ENCODE results near the gene IRF2.

Gene IRF2

DNA sequence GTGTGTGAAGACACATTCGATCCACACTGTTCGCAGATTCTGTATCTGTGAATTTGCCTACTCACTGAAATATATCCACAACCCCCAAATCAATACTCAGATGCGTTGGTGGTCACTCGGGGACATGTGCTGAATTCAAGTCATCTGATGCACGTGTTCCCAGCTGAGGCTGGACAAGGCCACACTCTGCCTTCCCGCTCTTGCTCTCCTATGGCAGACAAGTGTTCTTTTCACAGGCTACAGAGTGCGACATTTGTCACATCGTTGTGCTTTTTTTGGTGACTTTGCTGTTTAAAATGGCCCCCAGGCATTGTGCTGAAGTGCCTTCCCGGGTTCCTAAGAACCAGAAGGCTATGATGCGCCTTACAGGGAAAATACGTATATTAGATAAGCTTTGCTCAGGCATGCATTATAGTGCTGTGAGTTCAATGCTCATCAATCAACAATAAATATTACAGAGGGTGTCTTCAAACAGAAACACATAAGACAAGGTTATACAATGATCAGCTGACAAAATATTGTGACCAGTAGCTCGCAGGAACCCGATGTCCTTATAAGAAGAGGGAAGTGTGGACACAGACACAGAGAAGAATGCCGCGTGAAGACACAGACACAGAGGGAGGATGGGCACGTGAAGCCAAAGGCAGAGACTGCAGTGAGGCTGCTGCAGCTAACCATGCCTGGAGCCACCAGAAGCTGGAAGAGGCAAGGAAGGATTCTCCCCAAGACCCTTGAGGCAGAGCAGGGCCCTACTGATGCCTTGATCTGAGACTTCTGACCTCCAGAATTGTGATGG lies 42.0 kb downstream of the IRF2 start:
- no peak for DNase-seq (ENCODE audit: low read depth)

DNA sequence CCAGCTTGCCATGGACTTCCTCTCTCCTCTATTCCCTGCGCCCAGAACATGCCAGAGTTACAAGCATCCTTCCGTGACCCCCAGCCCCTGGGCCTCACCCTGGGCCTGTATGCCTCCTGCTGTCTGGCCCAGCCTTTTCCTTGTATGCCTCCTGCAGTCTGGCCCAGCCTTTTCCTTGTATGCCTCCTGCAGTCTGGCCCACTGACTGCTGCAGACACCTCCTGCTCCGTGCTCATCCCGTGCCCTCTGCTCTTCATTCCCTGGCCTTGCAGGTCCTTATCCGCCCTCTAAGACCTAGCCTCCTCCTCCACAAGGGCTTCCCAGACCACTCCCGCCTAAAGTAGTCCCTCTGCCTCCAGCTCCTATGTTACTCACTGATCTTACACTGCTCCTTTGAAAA lies 44.2 kb downstream of the IRF2 start:
- no peak for DNase-seq (ENCODE audit: low read depth)

- DNase-seq (ENCODE audit: low read depth), result no peak
Observed at GRCh38 chr4:184428787-184429186, 45.6 kb downstream of the IRF2 start.

DNA sequence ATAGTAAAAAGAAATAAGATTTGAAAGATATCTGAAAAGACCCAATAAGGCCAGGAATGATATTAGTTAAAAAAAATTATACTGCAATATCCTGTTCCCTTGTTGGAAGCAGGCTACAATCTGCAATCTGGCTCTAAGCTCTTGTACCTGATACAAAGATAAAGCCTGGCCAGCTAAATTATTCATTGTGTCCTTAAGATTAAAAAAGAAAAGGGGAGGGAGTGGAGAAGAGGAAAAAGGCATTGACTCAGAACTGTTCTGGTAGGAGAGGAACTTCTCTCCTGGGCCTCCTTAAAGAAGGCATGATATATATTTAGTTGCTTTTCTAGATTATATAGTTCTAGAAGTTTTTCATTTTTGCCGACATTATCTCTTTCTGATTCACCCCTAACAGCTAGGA lies 46.7 kb downstream of the IRF2 start:
- no peak for DNase-seq (ENCODE audit: low read depth)

DNA sequence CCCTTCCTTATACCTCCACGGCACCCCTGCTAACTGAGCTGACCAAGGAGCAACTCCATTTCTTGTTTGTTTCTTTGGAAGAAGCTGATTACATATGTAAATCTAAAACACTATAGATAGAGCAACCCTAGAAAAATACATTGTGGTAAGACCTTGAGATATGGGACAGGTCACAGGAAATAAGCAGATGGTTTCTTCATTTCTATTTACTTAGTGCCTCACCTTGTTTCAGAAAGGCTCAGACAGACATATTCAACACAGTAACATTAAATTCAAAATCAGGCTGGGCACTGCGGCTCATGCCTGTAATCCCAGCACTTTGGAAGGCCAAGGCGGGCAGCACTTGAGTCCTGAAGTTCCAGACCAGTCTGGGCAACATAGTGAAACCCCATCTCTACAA lies 47.3 kb downstream of the IRF2 start:
- DNase-seq (ENCODE audit: low read depth), result no peak

DNA sequence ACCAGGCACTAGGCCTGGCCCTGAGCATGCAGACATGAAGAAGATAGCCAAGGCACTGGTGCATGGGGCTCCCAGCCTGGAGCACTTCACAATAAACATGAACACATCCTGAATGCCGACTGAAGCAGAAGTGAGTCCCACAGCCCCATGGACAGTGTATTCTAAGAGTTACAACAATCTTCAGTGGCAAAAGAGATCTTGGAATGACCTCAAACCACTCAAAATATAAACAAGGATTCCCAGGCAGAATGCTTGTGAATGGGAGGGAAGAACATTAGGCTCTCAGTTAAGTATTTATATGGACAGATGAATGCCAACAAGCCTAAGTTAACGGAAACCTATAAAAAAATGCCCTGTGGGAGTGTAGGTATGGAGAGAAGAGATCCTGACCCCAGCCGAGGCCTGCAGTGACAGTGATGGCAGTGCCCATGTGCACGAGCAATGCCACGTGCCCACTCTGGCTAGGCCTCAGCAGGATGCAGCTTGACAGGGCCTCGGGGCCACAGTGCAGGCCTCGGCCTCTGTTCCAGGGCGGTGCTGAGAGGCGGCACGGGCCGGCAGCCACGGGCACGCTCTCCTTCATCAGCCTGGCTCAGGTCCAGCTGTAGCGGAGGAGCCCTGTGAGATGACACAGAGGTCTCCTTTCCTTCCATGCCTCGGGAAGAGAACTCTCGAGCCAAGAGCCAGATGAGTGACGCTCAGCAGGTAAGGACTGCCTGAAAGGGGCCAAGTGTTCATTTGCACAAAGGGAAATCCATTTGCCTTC lies 49.2 kb downstream of the IRF2 start:
- no peak for DNase-seq (ENCODE audit: low read depth)

DNA sequence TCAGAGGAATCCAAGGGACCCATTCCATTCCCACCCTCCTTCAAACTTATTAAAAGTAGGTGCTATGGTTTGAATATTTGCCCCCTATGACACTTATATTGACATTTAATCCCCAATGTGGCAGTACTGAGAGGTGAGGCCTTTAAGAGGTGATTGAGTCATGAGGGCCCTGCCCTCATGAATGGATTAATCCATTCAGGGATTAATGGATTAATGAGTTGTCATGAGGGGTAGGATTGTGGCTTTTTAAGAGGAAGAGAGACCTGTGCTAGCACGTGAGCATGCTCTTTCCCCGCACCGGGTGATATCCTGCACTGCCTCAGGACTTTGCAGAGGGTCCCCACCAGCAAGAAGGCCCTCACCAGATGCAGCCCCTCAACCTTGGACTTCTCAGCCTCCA lies 50.1 kb downstream of the IRF2 start:
- DNase-seq (ENCODE audit: low read depth), result no peak

- DNase-seq (ENCODE audit: low read depth), result no peak
Observed at GRCh38 chr4:184423003-184423686, 51.2 kb downstream of the IRF2 start.

GRCh38 chr4:184422378-184422777 lies 52.0 kb downstream of the IRF2 start:
- DNase-seq (ENCODE audit: low read depth), result no peak

DNA sequence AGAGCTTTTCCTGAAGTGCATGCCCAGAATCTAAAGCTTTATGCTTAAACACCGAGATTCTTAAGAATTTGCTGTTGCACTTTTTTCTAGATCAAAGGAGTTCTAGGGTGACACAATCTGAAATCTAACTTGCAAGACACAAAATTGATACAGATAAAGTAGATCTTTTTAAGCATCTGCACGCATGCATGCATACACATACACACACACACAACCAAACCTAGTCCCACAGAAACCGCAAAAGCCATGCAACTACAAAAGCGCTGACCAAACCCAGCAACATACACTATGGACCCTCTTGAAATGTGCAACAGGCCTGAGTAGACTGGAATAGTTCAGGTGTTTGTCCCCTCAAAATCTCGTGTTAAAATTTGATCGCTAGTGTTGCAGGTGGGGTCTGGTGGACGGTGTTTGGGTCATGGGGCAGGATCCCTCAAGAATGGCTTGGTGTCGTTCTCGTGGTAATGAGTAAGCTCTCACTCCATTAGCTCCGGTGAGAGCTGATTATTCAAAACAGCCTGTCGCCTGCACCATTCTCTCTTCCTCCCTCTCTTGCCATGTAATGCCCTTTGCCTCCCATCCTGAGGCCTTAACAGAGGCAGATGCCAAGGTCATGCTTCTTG lies 52.7 kb downstream of the IRF2 start:
- no peak for DNase-seq (ENCODE audit: low read depth)

GRCh38 chr4:184420881-184421416 lies 53.4 kb downstream of the IRF2 start:
- DNase-seq (ENCODE audit: low read depth), result no peak

GRCh38 chr4:184420402-184420801 lies 53.9 kb downstream of the IRF2 start:
- DNase-seq (ENCODE audit: low read depth), result no peak

- no peak for DNase-seq (ENCODE audit: low read depth)
Observed at GRCh38 chr4:184419976-184420375, 54.4 kb downstream of the IRF2 start.

GRCh38 chr4:184417802-184418511 lies 56.4 kb downstream of the IRF2 start:
- no peak for DNase-seq (ENCODE audit: low read depth)

DNA sequence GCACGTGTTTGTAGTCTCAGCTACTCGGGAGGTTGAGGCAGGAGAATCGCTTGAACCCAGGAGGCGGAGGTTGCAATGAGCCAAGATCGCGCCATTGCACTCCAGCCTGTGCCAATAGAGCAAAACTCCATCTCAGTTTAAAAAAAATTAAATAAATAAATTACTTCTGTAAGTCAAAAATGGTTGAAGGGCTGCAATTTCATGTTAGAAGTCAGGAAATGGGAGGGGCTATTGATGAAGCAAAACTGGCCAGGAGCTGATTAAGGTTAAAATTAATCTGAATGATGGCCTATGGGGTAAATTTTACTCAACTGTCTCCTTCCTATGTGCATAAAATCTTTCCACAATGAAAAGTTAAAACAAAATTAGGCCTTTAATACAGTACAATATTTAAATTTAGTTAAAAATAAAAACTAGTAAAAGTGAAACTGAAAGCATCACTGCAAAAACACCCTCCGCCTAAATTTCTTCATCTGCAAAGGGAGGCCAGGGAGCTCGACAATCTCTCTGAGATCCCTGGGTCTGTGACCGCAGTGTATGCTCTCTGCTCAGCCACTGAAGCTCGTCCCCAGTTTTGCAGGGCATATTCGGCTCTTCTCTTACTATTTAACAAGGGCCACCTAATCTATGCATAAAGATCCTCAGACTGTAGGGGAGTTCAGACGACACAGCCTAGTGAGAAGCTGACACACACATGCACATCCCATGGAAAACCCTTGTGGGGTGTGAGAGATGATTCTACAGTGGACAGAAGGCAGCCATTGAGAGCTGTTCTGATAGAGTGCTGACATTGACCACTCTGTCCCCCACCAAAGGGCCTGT lies 57.2 kb downstream of the IRF2 start:
- peak; percentile 25 for DNase-seq (ENCODE audit: low read depth)

- DNase-seq (ENCODE audit: low read depth), result no peak
Observed at GRCh38 chr4:184415071-184415470, 59.3 kb downstream of the IRF2 start.

DNA sequence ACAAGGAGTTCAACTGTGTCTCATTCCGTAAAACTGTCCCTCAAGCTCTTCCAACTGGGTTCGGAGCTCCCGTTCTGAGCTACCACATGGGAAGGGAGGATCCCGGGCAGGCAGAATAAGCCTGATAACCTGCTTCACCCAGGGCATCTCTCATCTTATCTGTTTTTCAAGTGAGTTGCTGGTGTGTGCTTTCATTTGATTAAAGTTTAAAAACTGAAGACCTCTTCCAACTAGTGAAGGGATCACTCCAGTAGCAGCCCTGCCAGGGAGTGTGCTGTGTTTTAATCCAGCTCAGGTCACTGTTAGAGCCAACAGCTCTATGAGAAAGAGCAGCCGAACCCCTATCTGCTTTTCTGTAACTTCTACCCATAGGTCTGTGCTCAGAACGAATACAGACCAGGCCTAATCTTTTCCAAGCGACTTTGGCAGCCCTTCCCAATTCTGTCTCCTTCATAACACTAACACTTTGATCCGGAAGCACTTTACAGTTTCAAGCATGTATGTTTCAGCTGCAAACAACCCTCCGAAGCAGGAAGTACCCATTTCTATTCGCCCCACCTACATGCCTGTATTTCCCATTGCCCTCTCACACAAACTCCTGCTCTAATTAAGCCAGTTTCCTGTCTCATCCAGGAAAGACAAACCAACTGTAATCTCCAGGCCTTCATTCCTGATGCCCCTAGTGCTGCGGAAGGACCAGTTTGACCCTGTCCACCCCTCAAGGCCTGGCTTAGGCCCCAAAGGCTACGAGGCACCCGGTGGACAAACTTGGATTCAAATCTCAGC lies 60.9 kb downstream of the IRF2 start:
- DNase-seq (ENCODE audit: low read depth), result no peak

DNA sequence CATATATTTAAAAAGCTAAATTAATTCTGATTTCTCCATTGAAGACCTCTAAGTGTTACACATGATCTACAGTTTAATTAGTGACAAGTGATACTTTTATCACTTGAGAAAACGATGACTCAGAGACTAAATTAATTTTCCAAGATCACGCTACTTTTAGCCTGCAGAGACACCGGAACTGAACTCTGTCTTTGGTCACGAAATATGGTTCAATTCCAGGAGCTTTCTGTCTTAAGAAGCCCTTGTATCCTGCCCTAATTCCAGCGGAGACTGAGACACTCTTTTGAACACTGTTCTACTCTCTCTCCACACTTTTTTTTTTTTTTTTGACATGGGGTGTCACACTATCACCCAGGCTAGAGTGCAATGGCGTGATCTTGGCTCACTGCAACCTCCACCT lies 63.6 kb downstream of the IRF2 start:
- no peak for DNase-seq (ENCODE audit: low read depth)

DNA sequence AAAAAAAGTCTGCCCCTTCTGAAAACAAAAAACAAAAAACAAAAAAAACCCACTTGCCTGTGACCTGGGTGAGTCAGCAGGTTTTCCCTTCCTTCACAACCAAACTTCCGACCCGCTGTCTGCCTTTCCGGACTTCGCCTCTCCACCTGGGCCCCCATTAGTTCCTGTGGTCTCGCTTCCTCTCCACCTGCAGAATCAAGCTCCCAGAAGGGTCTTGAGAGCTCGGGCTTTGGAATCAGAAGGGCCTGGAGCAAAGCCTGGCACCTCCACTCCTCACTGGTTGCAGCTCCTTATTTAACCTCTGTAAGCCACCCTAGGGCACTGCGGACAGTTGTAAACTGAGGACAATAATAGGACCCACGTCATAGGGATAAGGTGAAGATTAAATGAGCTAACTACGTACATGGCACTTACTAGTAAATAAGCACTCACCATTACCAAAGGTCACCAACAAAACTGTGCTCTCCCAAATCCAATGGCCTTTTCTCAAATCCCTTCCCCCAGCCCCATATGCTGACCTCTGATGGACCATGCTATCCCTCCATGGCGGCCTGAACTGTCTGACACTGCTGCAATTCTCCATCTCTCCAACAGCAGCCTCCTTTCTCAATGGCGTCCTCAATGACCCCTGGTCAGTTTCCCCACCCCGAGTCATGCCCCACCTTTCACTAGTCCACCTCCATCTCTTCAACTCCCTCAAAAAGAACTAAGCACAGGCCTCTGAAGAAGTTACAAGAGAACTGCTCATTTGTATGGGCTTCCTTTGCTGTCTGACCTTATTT lies 64.2 kb downstream of the IRF2 start:
- DNase-seq (ENCODE audit: low read depth), result no peak

Measured in stimulated activated CD8-positive, alpha-beta memory T cell treated with anti-CD3 and anti-CD28 coated beads, Interleukin-4, amount 100 ng/mL, for 24 hours (primary cell).